ENCODE measurements around the gene GLRX.

GLRX gene

GRCh38 chr5:95801961-95802360 is 20.6 kb downstream of the GLRX start:
- no peak overlapping the region for H3K4me3 ChIP-seq (ENCODE audit: low read depth, low read length, poor library complexity, severe bottlenecking)
- H2AFZ ChIP-seq (ENCODE audit: low read length), result no peak overlapping the region
- no peaks in the 10 kb centered on the region for H3F3A ChIP-seq (ENCODE audit: insufficient read depth, low read length)
- H3K27ac ChIP-seq (ENCODE audit: low read depth, low read length, poor library complexity, severe bottlenecking), result no peak overlapping the region
- H3K27me3 ChIP-seq (ENCODE audit: insufficient read depth, low read length), result no peaks in the 10 kb centered on the region
- TF ChIP-seq CTCF (IDR thresholded peaks at IDR 0.05; ENCODE audit: low read length), result no peak
- no peak for TF ChIP-seq EZH2 (IDR thresholded peaks at IDR 0.05; ENCODE audit: borderline replicate concordance, low read length)
- no peaks in the 10 kb centered on the region; the same call in 1 of the 2 replicates for H3K36me3 ChIP-seq (ENCODE audit: insufficient read depth, low read length)
- no peaks in the 10 kb centered on the region for H4K20me1 ChIP-seq (ENCODE audit: insufficient read depth, low read length)
- no peaks in the 10 kb centered on the region for H3K9me2 ChIP-seq (ENCODE audit: low read depth, low read length)
- H3K4me2 ChIP-seq (ENCODE audit: low read length), result no peak overlapping the region
- H3K4me1 ChIP-seq (ENCODE audit: insufficient read depth, low read length, severe bottlenecking), result no peaks in the 10 kb centered on the region
- no peaks in the 10 kb centered on the region for H3K9me3 ChIP-seq (ENCODE audit: low read length)
- H3K9ac ChIP-seq (ENCODE audit: low read length), result no peak overlapping the region
- no peaks in the 10 kb centered on the region for H3K79me2 ChIP-seq (ENCODE audit: insufficient read depth, low read length)

GRCh38 chr5:95801532-95801931 is 21.0 kb downstream of the GLRX start:
- H3K9me2 ChIP-seq (ENCODE audit: low read depth, low read length), result no peaks in the 10 kb centered on the region
- no peaks in the 10 kb centered on the region; the same call in 1 of the 2 replicates for H3K36me3 ChIP-seq (ENCODE audit: insufficient read depth, low read length)
- no peaks in the 10 kb centered on the region for H3K27me3 ChIP-seq (ENCODE audit: insufficient read depth, low read length)
- H3K4me3 ChIP-seq (ENCODE audit: low read depth, low read length, poor library complexity, severe bottlenecking), result no peak overlapping the region
- H3K27ac ChIP-seq (ENCODE audit: low read depth, low read length, poor library complexity, severe bottlenecking), result no peak overlapping the region
- H3K4me2 ChIP-seq (ENCODE audit: low read length), result no peak overlapping the region
- no peak overlapping the region for H2AFZ ChIP-seq (ENCODE audit: low read length)
- no peaks in the 10 kb centered on the region for H3F3A ChIP-seq (ENCODE audit: insufficient read depth, low read length)
- TF ChIP-seq EZH2 (IDR thresholded peaks at IDR 0.05; ENCODE audit: borderline replicate concordance, low read length), result no peak
- TF ChIP-seq CTCF (IDR thresholded peaks at IDR 0.05; ENCODE audit: low read length), result no peak
- H3K4me1 ChIP-seq (ENCODE audit: insufficient read depth, low read length, severe bottlenecking), result no peaks in the 10 kb centered on the region
- no peak overlapping the region for H3K9ac ChIP-seq (ENCODE audit: low read length)
- no peaks in the 10 kb centered on the region for H4K20me1 ChIP-seq (ENCODE audit: insufficient read depth, low read length)
- no peaks in the 10 kb centered on the region for H3K9me3 ChIP-seq (ENCODE audit: low read length)
- no peaks in the 10 kb centered on the region for H3K79me2 ChIP-seq (ENCODE audit: insufficient read depth, low read length)

GRCh38 chr5:95800553-95800952 is 22.0 kb downstream of the GLRX start:
- Histone ChIP-seq H3F3A (ENCODE audit: insufficient read depth, low read length) (no peaks in the 10 kb centered on the region), H4K20me1 (ENCODE audit: insufficient read depth, low read length) (no peaks in the 10 kb centered on the region), H3K27ac (ENCODE audit: low read depth, low read length, poor library complexity, severe bottlenecking) (no peak overlapping the region), H3K9ac (ENCODE audit: low read length) (no peak overlapping the region), H3K36me3 (ENCODE audit: insufficient read depth, low read length) (no peaks in the 10 kb centered on the region; the same call in 1 of the 2 replicates), H3K4me3 (ENCODE audit: low read depth, low read length, poor library complexity, severe bottlenecking) (no peak overlapping the region), H2AFZ (ENCODE audit: low read length) (no peak overlapping the region), H3K27me3 (ENCODE audit: insufficient read depth, low read length) (no peaks in the 10 kb centered on the region), H3K9me2 (ENCODE audit: low read depth, low read length) (no peaks in the 10 kb centered on the region), H3K4me1 (ENCODE audit: insufficient read depth, low read length, severe bottlenecking) (no peaks in the 10 kb centered on the region), H3K9me3 (ENCODE audit: low read length) (no peaks in the 10 kb centered on the region), H3K4me2 (ENCODE audit: low read length) (no peak overlapping the region), H3K79me2 (ENCODE audit: insufficient read depth, low read length) (no peaks in the 10 kb centered on the region)
- no peak for TF ChIP-seq CTCF (IDR thresholded peaks at IDR 0.05; ENCODE audit: low read length)
- TF ChIP-seq EZH2 (IDR thresholded peaks at IDR 0.05; ENCODE audit: borderline replicate concordance, low read length), result no peak
